Hypothalamus (tissue), 51 donors: ENCODE measurements around the gene SLC37A2.
"Not testable (repeated sequence)": the region's sequence is repeated elsewhere in the genome, so short reads cannot be mapped to it uniquely, and the experiment has no call there.

Experiments used
- DNase-seq, 51 donors: peaks; one replicate each; lab custom pipeline; 2025; lab: John Stamatoyannopoulos, UW

The SLC37A2 gene

DNA sequence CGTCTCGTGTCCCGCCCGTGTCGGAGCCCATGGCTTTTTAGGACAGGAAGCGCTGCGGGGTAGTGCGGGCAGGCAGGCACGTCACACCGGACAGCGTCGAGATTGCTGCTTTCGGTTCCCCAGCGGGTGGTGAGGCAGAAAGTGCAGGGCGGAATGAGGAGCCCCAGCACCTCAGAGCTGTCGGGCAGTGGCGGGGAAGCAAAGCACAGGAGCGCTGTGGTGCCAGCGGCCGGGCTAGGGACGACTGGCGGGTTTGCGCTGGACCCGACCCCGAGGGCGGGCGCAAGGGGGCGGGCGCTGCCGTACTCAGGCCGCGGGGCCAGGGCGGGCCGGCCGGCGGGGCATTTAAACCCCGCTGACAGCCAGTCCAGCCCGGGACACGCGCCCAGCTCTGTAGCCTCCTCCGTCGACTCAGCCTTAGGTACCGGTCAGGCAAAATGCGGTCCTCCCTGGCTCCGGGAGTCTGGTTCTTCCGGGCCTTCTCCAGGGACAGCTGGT, at the start of gene SLC37A2:
TSS of gene SLC37A2 (plus strand) at position 375 of the 498 bp plus-strand sequence. CDS start at position 438, 63 bp downstream.
- DNase-seq, result peak in 31 of 51 donors; percentile 17 to 68 (median 46)

DNA sequence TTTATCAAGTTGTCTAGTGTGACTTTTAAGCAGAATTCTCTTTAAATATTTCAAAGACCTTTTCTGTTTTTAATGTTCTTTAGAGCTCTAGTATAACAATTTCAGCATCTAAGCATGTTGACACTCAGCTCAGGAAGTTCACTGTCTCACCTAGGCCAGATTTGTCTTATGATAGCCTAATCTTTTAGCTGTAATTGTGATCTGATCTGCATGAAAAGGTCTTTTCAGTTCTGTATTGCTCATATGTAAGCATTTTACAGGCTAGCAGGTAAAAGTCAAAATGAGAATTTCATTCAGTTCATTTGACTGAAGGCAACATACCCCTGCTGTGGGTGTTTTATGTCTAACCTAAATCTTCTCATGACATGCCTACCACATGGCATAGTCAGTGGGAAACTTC, 46.7 kb upstream of the SLC37A2 start:
- no peak for DNase-seq

GRCh38 chr11:125020342-125020741, 42.8 kb upstream of the SLC37A2 start:
- DNase-seq, result no peak

DNA sequence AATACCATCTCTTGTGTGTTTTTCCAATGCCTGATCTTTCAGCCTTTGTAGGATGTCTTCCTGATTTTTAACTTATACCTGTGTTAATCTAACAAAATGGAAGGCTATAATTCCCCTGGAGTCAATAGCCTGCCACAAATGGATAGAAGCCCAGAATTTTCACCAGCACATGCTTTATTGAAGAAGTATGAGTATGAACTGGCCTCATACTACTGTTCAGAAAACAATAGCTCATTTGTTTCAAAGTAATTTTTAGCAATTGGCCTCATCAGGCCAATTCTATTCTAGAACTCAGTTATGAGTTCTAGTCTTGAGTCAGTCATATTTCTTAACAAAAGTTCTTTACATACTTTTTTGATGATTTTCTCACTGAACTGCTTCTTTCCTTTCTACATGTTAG, 40.6 kb upstream of the SLC37A2 start:
- no peak for DNase-seq

DNA sequence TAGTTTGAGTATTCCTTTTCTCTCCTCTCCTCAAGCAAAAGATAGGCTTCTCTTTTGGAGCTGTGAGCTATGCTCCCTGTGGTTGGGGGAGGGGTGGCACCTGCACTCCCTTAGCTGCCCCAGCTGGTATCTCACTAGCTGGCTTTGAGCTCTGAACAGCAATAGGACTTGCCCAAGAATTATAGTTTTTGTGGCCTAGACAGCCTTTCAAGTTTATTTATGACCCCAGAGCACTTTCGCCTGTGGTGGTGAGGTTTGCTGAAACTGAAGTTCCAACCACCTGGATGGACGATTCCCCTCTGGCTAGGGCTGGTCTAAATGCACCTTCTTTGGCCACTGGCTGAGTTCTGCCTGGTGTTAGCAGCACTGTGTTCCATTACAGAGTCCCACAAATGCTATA, 37.1 kb upstream of the SLC37A2 start:
- no peak for DNase-seq

DNA sequence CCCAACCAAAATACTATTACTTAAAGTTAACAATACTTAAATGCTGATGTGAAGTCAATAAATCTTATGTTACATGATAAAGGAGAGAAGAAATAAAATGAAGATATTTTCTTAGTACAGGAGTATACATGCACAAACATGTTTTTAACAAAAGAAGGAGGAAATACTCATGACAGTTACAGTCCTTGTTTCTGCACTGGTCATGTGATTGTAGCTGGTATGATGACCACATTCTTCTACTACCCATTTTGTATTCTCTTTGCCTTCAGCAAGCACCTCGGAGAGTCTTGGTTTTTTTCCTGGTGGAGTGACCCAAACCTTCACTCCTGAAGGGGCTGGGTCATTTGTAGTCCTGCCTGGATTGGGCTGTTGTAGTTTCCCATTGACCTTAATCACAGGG, 33.7 kb upstream of the SLC37A2 start:
- DNase-seq, result not testable (repeated sequence)

GRCh38 chr11:125036933-125037332, 26.2 kb upstream of the SLC37A2 start:
- DNase-seq, result no peak

GRCh38 chr11:125049164-125049792, 13.8 kb upstream of the SLC37A2 start:
- DNase-seq, result no peak

- no peak for DNase-seq
Measured at GRCh38 chr11:125052047-125052446, 11.1 kb upstream of the SLC37A2 start.

- DNase-seq, result no peak
Measured at GRCh38 chr11:125053167-125053566, 9.9 kb upstream of the SLC37A2 start.

GRCh38 chr11:125055107-125055715, 7.9 kb upstream of the SLC37A2 start:
- no peak for DNase-seq

DNA sequence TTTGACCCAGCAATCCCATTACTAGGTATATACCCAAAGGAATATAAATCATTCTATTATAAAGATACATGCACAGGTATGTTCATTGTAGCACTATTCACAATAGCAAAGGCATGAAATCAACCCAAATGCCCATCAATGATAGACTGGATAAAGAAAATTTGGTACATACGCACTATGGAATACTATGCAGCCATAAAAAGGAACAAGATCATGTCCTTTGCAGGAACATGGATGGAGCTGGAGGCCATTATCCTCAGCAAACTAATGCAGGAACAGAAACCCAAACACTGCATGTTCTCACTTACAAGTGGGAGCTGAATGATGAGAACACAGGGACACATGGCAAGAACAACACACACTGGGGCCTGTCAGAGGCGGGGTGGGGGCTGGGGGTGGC, 7.0 kb upstream of the SLC37A2 start:
- not testable (repeated sequence) for DNase-seq

DNA sequence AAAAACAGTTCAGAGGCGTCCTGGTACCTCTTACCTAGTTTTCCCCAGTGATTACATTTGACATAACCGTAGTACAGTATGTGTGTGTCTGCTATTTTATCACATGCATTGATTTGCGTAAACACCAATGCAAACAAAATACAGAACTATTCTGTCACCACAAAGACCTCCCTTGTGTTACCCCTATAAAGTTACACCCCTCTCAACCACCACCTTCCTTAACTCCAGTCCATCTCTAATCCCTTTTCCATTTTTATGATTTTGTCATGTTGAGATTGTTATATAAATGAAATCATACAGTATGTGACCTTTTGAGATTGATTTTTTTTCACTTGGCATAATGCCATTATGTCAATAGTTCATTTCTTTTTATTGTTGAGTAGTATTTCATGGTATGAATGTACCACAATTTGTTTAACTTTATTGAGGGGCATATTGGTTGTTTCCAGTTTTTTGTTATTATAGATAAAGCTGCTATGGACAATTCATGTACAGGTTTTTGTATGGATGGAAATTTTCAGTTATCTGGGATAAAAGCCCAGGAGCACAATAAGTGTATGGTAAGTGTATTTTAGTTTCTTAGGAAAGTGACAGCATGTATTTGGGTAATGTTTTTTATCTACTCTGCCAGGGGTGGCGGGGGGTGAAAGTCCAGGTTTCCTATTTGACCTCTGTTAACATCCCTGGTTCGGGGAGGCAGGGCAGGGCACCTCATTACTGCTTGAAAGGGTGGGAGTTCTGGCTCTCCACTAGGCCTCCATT, 6.0 kb upstream of the SLC37A2 start:
- DNase-seq, result no peak

DNA sequence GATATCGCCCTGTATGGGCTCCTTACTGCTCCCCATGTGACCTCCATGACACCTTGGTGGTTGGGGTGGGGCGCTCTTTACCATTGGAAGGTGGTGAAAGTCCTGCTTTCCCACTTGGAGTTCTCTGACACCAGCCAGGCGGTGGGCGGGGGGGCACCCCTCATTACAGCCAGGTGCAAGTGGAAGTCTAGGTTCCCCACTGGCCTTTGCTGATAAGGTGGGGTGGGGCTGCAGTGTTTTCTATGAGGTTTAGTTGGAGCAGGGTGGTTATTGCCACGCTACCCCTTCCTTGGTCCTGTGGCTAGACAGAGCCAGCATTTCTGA, 5.5 kb upstream of the SLC37A2 start:
- DNase-seq, result no peak

DNA sequence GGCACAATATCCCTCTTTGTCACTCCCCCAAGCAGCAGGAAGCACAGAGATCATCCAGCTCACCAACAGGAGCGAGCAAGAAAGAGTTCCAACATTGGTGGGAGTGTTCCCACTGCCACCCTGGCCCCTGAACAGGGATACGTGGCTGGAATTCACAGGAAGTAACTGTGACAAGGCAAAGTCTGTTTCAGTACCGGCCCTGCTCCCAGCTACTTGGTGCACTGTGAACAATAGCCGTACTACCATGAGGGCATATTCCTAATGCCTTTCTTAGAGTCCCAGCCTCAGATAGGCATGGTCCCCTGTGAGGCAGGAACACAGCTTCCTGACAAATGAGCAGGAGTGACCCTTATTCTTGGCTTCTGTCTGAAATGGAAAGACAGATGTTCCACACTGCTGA, 1.8 kb upstream of the SLC37A2 start:
- DNase-seq, result no peak

GRCh38 chr11:125062218-125062930, 731 bp upstream of the SLC37A2 start:
- DNase-seq, result peak in 1 of 51 donors; percentile 48

- DNase-seq, result no peak
Measured at GRCh38 chr11:125063429-125064043, 431 bp downstream of the SLC37A2 start.

- no peak for DNase-seq
Measured at GRCh38 chr11:125064070-125064469, 965 bp downstream of the SLC37A2 start.

GRCh38 chr11:125068368-125068767, 5.3 kb downstream of the SLC37A2 start:
- DNase-seq, result no peak

- no peak for DNase-seq
Measured at GRCh38 chr11:125069008-125069407, 5.9 kb downstream of the SLC37A2 start.

DNA sequence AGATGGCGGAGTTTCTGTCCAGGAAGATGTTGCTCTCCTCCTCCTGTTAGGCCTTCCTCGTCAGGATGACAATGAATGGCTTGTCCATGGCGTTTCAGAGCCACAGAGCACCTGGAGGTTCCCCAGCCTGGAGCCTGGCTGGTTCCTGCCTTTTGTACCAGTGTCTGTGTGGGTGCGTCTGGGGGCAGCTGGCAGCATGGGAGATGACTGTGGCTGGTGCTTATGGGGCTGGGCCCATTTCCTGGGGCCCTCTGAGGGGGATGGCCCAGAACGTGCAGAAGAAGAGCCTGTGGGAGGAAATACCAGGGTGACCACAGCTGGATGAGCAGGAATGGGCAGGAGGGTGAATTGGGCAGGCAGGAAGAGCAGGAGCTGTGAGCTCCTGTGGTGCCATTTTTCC, 6.7 kb downstream of the SLC37A2 start:
- DNase-seq, result no peak
